Vagina (tissue), 2 donors: ENCODE results near the gene VDR.

Experiments
- POLR2A ChIP-seq, 2 donors: fragments of 450-650 bp; IDR thresholded peaks; one replicate each; pipeline ENCODE4 v1.6.1; 2017; ENCODE audit warnings: antibody characterized with exemption in 2 of 2, mild to moderate bottlenecking in 2 of 2, moderate library complexity in 2 of 2
- POLR2AphosphoS5 ChIP-seq, 2 donors: sonication (generic); formaldehyde crosslinking; IDR thresholded peaks; one replicate each; pipeline ENCODE4 v1.9.0; 2017; ENCODE audit warnings: antibody characterized with exemption in 2 of 2, mild to moderate bottlenecking in 2 of 2, low read depth in 1 of 2; ENCODE audit not compliant: insufficient read depth in 1 of 2
- TF ChIP-seq, protein P1 (sequence below), 3 experiments: fragments of 450-650 bp in 2 of 3; fragments of 200-600 bp in 1 of 3; sonication (generic) in 1 of 3; IDR thresholded peaks; one replicate each; pipeline ENCODE4 v1.5.1; 2017 to 2019; ENCODE audit warnings: antibody characterized with exemption in 3 of 3, mild to moderate bottlenecking in 2 of 3, moderate library complexity in 2 of 3

DNA sequence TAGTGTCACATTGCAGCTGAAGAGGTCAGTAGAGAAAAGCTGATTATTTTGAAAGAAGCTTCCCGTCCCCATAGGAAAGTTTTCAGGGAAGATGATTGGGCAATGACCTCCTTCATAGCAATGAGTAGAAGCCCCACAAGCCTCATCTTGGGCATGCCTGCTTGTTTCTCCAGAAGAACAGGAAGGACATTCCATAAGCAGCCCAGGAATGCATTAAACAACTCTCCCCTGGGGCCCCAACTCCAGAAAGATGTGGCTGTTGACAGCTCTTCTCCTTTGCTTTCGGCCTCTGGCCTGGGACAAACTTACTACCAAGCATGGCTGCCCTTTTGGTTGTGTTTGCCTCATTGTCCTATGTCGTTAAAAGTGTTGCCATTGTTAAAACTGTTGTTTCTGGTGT is 5.7 kb upstream of the VDR start:
- TF ChIP-seq POLR2A (IDR thresholded peaks at IDR 0.05) = no peak
- TF ChIP-seq, protein P1, sequence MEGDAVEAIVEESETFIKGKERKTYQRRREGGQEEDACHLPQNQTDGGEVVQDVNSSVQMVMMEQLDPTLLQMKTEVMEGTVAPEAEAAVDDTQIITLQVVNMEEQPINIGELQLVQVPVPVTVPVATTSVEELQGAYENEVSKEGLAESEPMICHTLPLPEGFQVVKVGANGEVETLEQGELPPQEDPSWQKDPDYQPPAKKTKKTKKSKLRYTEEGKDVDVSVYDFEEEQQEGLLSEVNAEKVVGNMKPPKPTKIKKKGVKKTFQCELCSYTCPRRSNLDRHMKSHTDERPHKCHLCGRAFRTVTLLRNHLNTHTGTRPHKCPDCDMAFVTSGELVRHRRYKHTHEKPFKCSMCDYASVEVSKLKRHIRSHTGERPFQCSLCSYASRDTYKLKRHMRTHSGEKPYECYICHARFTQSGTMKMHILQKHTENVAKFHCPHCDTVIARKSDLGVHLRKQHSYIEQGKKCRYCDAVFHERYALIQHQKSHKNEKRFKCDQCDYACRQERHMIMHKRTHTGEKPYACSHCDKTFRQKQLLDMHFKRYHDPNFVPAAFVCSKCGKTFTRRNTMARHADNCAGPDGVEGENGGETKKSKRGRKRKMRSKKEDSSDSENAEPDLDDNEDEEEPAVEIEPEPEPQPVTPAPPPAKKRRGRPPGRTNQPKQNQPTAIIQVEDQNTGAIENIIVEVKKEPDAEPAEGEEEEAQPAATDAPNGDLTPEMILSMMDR (IDR thresholded peaks at IDR 0.05) = no peak
- TF ChIP-seq POLR2AphosphoS5 (IDR thresholded peaks at IDR 0.05; ENCODE audit: insufficient read depth in 1 of 2, low read depth in 1 of 2) = no peak
